Activated CD4-positive, alpha-beta T cell treated with anti-CD3 and anti-CD28 coated beads, Interleukin-2, amount 50 U/mL, for 24 hours (primary cell): ENCODE results near the gene MERTK.

ENCODE experiments used
- DNase-seq, 2 donors: peaks; one replicate each; pipeline ENCODE4 v3.0.0-alpha.2; 2020; ENCODE audit warnings: low read depth in 1 of 2, low spot score in 1 of 2

The MERTK gene

DNA sequence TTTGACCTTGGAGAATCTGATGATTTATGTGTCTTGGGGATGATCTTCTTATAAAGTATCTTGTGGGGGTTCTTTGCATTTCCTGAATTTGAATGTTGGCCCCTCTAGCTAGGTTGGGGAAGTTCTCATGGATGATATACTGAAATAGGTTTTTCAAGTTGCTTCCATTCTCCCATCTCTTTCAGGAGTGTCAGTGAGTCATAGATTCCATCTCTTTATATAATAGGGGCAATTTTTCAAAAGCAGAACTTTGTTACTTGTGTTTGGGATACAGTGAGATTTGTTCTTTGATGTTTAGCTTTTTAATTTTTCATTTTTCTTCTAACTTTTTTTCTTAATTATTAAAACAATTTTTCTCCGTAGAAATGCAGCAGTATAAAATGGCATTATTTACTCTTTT, 176.1 kb downstream of the MERTK start:
- no peak for DNase-seq

DNA sequence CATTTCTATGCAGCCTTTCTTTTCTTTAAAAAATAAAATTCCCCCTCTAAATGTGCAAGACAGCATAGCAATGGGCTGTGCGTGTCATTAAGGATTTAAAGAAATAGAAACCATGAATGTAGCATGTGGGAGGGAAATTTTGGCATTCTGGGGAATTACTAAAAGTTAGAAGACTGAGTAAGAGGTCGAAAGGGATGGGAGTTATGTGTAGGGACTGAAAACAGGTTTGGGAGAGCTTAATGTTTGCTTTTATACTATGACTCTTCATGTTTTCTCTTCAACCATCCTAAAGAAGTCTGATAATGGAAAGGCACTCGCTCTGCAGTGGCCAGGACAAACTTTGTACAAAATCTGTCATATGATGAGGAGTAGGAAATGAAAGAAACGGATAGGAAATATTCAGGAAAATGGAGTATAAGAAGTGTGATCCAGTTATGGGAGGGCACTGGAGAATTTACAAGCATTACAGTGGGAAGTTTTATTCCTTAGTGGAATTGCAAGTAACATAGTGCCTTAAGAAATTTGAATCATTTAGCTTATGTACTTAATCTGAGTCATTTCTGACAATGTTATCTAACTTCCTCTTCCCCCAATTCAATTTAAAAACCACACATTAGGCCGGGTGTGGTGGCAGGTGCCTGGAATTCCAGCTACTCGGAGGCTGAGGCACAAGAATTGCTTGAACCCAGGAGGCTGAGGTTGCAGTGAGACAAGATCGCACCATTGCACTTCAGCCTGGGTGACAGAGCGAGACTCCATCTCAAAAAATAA, 177.3 kb downstream of the MERTK start:
- DNase-seq, result no peak

DNA sequence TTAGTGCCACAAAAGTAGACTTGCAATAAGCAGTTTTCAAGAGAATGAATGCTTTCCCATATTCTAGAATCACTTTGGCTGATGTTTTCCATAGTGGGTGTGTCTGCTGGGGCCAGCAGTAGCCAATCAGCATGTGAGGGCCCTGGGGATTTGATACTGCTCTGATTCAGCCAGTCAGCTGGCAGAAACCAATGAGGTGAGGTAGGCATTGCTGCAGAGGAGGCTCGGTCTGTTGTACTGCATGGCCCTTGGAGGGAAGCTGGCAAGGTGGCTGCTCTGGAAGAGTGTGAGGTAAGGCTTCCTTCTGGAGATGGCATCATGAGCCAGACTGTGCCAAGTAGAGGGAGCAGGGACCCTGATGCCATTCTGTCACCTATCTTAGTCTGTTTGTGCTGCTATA, 179.4 kb downstream of the MERTK start:
- no peak for DNase-seq
